MM.1S (cell line): ENCODE data around the gene SMIM29.

Experiments used
- CTCF ChIP-seq: fragments of 300-600 bp; sonication (generic); IDR thresholded peaks from 2 replicates; pipeline ENCODE4 v1.5.1; 2016; ENCODE audit warnings: antibody characterized with exemption, low read length, mixed read lengths
- EZH2 ChIP-seq: fragments of 300-600 bp; sonication (generic); optimal IDR thresholded peaks from 2 replicates; pipeline ENCODE3; 2017; ENCODE audit warnings: low read depth, mild to moderate bottlenecking, antibody characterized with exemption, low read length, mixed read lengths

DNA sequence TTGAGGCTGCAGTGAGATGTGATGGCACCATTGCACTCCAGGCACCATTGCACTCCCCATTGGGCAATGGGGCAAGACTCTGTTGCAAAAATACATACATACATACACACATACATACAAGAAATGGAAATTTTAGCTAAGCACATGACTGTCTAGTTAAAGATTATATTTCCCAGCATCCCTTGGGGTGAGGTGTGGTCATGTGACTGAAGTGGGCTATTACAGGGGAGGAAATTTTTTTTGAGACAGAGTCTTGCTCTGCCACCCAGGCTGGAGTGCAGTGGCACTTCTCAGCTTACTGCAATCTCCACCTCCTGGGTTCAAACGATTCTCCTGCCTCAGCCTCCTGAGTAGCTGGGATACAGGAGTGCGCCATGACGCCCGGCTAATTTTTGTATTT lies 44.1 kb downstream of the SMIM29 start:
- TF ChIP-seq CTCF = no peak
- no peak for TF ChIP-seq EZH2
